Measurements from ENCODE around the gene MYBPH.

MYBPH gene

DNA sequence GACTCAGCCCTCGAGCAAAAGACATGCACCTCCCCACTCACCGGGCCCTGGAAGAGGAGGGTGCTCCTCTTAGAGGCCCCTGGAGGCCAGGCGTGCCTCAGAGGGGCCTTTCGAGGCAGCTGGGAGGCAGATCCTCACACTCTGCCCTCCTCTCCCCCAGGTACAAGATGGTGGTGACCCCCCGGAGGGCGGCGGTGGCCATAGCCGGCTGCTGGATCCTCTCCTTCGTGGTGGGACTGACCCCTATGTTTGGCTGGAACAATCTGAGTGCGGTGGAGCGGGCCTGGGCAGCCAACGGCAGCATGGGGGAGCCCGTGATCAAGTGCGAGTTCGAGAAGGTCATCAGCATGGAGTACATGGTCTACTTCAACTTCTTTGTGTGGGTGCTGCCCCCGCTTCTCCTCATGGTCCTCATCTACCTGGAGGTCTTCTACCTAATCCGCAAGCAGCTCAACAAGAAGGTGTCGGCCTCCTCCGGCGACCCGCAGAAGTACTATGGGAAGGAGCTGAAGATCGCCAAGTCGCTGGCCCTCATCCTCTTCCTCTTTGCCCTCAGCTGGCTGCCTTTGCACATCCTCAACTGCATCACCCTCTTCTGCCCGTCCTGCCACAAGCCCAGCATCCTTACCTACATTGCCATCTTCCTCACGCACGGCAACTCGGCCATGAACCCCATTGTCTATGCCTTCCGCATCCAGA is 10.4 kb downstream of the MYBPH start:
- no peak for DNase-seq

DNA sequence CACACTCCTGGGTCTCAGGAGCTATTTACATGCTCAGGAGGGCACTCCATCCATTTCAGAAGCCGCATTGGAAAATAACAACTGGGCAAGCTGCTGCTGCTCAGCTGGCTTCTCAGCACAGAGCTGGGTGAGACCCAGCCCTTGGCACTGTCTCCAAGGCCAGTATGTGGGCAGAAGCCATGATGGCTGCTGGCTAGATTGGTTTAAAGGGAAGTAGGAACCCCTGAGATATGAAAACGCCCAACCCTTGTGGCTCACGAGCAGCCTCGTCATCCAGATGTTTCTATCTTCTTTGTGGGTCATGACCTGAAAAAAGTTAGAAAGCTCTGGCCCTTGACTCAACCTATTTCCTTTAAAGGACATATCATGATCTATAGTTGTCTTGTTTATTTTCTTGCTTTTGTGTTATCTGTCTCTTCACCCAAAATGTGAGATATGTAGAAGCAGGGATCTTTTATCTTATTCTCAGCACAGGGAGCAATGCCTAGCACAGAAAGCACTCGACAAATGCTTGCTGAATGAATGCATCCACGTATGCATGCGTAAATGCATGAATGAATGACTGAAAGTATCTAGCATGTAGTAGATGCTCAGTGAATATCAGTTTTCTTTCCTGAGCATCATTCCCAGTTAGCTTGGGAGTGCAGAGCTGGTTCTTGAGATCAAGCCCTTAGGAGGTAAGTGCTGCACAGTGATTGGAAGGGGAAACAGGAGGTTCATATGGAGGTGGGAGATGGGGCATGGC is 11.6 kb downstream of the MYBPH start:
- no peak for DNase-seq

DNA sequence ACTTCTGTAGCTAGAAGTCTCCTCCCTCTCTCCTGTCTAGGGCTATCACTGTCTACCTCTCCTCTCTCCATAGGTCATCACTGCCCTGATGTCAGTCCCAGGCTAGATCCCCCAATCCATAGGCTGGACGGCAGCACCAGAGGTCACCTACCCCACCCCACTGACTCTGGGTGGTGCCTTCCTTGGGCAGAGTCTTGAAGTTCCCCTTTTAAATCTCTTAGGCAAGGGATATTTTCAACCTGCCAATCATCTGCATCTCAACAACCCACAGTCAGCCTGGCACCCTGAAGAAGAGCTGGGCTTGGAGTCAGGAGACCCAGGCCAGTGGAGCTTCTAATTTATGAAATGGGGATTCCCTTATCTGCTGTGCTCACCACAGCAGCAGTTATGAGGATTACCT is 13.2 kb downstream of the MYBPH start:
- no peak for DNase-seq

DNA sequence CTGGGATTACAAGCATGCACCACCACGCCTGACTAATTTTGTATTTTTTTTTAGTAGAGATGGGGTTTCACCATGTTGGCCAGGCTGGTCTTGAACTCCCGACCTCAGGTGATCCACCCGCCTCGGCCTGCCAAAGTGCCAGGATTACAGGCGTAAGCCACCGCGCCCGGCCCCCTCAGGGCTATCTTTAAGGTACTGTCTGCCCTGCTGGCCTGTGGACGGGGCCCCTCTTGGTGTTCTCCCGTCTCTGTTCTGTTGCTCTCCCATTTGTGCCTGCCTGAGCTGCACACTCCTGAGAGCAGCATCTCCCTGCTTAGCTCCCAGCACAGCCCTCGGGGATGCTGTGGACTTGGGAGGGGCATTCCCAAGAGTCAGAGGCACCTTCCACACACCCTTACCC is 13.9 kb downstream of the MYBPH start:
- DNase-seq: no peak

DNA sequence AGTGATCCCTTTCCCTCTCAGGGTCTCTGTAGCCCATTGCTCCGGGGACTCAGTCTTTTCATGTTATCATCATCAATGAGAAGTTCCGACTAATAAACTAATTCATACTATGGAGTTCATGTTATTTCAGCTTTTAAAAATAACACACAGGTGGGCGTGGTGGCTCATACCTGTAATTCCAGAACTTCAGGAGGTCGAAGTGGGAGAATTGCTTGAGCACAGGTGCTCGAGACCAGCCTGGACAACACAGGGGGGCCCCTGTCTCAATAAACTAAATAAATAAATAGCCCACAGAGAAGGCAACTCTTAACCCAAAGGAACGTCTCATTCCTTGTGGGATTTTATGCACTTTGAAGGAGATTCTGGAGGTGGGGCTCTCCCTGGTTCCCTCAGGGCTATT is 14.5 kb downstream of the MYBPH start:
- no peak for DNase-seq

DNA sequence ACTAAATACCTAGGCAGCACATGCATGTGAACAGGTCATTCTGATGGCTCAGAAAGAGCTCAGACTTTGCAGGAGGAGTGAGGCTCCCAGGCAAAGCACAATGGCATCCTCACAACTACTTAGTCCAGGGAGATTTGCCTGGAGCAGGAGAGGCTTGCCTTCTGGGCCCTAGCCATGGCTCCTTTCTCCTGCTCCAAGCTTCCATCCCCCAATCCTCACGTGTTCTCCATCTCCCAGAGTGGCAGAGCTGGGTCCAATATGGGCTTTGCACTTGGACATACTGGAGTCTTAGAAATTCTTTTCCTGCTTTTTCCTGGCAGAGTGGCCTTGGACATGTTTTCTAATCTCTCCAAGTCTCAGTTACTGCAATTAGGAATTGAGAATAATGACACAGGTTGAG is 15.8 kb downstream of the MYBPH start:
- no peak for DNase-seq

DNA sequence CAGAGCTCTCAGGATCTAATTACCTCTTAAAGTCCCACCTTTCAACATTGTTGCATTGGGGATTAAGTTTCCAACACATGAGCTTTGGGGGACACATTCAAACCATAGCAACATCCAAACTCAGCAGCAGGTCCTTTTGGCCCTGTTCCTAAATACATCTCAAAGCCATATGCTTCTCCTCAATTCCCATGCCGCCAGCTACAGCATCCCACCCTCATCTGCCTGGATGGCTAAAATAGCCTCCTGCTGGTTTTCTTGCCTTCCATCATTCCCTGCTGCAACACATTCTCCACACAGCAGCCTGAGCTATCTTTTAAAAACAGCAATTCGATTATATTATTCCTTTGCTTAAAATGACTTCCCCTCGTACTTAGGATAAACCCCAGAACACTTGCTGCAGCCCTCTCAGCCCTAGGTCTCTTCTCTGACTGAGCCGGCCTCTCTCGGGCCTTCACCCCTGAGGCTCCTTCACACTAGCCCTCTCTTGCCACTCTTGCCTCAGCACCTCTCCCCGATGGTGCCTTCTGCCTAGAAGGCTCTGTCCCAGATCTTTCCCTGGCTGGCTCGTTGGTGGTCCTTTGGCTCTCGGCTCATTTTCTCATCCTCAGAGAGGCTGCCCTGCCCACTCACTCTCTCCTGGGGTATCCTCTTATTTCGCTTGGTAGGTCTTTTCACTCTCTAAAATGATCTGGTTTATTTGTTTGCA is 16.5 kb downstream of the MYBPH start:
- no peak for DNase-seq

DNA sequence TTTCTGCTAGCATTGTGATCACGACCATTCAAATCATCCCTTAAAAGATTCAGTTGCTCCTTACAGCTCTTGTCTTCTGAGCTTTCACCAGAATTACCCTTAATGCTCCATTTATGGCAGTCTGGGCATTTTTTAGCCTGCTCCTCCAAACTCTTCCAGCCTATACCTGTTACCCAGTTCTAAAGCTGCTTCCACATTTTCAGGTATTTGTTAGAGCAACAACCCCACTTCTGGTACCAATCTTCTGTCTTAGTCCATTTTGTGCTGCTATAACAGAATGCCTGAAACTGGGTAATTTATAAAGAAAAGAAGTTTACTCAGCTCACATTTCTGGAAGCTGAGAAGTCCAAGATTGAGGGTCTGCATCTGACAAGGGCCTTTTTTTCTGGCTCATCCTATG is 17.2 kb downstream of the MYBPH start:
- no peak for DNase-seq

DNA sequence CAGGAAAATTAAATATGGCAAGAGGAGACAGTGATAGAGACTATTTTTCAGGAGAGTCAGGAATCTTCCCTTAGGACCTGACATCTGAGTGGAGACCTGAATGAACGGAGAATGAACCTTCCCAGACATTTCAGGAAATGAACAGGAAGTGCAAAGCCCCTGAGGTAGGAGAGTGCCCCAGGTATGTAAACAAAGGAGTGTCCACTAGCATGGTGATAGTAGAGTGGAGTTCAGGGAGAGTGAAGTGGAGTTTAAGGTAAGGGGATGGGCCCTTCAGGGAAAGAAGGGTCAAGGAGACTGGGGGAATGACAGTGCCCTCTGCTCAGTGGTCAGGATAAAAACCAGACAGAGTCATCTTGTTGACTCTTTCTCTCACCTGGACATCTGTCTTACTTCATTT is 19.3 kb downstream of the MYBPH start:
- DNase-seq: no peak

DNA sequence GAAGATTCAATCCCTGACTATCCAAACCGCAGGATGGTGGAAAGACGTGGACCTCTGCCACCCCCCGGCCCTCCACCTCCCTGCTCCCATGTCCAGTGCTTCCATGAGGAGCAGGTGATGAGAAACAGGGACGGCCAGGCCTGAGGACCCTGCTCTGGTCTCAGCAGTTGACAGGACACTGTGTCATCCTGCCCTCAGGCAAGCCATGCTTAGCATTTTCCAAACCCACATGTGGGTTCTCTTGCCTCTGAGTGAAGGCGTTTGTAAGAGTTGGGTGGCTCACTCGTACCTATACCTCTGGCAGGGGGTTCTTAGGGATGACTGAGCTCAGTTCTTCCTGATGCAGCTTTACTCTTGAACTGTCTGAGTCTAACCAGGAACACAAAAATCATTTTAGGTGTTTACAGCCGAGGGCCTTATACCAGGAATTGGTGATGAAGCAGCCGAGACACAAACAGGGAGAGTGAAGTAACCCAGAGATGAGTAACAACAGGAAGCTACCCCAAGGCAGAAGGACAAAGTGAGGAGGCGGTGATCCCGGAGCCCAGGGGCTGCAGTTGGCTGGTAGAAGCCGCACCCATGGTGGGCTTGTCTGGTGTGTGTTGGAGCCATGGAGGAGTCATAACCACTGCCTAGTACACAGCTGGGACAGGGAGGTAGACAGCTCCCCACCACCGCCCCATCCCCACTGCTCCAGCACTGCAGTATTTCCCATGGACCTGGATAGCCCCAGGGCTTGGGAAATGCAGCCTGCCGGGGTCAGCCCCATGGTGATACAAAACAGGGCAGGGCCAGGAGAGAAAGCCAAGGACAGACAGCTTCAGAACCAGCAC is 21.4 kb downstream of the MYBPH start:
- no peak for DNase-seq

DNA sequence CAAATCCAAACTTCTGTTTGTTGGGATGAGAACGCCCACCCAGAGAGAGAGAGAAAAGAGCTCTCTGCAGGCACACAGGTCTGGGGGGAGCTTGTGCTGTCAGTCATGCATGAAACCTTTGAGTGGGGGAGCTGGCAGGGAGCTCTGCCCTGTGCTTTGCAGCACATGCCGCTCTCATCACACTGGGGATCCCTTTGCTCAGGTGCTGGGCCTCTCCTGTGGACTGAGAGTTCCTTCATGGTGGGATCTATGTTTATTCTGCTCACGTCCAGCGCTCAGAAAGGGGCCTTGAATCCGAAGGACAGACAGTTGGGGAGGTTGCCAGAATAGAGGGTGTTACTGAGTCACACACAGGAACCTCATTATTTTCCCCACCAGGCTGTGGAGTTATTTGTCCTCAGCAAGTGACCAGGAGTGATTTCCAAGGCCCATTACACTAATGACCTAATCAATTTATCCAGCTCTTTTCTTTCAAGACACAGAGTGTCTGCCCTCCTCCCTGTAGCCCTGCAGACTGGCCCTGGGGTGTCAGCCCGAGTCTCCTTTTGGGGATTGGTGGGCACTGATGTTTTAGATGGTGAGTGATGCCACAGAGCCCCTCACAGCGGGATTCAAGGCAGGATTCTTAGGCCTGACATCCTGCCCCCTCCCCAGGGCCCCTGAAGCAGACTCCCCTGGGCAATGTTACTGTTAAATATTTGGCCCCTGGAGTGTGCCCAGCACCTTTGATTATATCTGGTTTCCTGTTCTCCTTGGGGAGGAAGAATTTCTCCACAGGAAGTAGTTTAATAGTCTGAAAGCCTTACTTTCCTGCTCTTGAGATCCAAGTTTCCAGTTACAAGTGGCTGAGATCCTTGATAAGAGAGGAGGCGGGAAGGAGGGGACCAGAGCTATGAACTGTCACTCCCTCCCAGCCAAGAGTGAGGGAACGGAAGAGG is 22.3 kb downstream of the MYBPH start:
- DNase-seq: peak; percentile 77

DNA sequence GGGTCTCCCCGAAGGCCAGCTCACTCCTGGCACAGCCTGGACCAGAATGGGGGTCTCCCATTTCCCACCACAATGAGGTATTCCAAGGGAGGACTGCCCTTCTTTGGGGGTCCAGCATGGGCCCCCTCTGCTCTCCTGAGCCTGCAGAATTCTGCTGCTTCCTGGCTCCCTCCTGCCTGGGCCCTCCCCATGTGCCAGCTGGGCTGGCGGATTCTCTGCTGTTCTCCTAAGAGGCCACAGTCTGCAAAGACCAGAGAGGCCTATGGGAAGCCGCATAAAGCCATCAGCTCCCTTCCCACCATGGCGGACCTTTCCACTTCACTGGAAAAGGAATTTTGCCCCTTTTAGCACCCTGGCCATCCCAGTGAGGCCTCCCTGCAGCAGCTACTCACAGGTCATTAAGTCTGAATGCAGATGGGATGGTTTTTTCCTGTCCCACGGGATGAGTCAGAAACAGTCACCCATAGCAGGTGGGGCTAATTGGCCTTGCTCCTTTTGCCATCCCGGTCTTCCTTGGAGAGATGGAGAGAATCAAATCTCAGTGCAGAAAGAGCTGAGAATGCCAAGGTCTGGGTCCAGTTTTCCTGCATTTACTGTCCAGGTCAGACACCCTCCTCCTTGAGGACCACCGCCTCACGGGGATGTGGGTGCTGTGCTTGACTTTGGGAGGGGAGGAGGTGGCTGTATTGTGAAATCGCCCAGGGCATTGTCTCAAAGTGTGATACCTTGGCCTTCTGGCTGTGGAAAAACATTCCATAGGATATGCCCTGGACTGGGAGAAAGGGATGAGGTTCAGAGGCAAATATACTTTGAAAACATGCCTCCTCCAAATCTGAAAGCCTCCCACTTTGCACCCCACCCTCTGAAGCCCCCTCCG is 23.2 kb downstream of the MYBPH start:
- peak; percentile 75 for DNase-seq

DNA sequence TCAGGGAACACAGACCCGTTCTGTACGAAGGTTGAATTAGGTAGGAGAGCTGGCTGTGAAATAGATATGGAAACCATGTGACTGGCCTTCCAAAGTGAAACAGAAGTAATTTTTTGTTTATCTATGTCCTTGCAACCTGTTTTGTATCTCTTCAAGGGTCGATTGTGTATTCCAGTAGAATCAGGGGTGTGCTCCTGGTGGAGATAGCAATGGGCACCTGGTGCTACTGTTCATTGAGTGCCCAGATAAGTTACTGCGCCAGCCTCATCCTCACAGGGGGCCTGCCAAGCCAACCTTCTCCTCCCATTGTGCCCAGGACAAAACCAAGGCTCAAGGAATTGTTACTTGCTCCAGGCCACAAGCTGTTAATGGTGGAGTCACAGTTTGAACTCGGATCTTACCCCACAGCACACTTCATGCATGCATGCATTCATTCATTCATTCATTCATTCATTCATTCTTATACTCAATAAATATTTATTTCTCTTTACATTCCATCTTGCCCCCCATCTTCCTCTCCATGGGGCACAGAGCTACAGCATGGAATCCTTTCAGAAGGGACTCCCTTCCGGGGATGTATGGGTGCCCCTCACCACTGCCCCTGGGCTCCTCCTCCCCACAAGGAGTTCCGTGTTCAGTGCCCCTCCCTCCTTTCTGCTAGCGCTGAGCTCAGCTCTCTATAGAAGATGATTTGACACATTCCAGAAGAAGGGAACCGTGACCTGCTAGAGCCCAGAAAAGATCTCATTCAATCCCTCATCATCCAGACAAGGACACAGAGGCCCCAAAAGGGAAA is 24.1 kb downstream of the MYBPH start:
- DNase-seq: no peak

DNA sequence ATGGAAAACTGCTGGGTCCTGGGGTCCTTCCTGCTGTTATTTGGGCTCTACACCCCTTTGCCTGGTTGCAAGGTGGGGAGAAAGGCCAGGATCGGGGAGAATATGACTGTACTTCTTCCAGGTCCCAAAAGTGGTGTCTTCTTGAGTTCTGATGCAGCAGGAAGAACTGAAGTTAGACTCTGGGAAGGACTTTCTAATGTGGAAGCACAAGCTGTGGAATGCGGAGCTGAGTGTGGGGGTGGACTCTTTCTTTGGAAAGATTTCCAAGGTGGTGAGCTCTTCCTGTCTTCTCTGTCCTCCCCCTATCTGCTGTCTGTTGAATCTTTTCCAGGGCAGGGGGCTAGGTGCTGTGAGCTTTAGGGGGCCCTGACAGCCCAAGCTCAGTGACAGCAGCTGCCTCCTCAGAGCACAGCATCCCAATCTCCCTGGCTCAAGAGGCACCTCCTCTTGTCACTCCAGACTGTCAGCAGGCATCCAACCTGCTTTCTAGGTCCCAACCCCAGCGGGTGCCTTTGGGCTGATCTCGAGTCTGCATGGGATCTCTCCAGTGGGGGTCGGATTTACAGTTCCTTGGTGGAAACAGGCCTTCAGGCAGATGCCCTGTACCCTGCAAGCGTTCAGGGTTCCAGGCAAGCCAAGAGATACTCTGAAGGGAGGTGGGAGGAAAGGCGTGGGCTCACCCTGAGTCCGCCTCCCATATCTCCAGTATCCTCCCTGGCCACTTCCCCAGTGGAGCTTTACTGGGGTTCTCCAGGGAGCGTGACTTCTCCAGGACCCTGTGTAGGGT is 24.9 kb downstream of the MYBPH start:
- no peak for DNase-seq

DNA sequence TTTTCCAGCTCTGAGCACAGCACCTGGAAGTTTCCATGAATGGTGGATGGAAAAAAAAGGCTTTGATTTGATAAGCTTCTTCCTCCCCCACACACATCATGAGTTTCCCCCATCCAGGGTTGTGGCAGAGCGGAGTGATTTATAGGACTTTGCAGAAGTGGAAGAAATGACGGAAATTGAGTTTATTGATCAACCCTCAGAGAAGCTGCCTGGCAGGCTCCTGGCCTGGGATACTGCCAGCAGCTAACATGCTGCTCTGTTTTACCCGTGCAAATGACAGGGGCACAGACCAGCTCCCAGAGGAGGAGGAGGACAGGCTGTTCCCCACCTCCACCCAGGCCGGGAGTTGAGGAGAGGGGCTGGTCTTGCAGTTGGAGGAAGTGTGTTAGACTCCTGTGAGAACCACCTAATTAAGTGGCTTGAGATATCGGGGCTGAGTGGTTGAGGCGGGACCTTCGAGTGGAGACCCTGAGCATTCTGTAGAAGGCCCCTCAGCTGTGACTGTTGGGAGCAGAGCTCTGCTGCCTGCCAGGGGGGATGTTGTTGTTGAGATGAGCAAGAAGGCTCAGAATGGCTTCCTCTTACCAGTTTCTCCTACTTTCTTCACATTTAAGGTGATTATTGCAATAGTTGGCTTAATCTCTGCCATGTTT is 26.3 kb downstream of the MYBPH start:
- DNase-seq: peak; percentile 68

DNA sequence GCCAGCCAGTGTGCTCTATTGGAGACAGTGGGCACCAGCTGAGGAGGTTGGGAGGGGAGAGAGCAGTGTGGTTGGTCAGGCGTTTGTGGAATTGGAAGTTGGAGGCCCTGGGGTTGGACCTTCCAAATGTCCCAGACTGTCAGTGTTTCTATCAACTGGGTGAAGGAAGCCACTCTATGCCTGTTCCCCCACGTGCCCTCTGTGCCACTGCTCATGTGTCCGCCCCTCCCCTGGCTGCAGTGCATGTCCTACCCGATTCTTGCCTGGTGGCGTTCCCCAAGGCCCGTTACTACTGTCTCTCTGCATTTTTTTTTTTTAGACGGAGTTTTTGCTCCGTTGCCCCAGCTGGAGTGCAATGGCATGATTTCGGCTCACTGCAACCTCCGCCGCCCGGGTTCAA is 27.0 kb downstream of the MYBPH start:
- no peak for DNase-seq

DNA sequence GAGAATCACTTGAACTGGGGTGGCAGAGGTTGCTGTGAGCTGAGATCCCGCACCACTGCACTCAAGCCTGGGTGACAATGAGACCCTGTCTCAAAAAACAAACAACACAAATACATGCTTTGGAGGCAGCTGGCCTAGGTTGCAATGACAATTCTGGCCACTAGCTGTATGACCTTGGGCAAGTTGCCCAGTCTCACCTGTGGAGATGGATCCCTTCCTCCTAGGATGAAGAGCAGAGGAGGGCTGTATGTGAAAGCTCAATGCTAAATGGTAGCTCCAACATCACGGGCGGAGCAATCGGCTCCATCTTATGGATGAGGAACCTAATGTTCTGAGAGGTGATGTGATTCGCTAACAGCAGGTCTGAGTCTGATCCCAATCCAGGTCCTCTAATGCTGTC is 27.5 kb downstream of the MYBPH start:
- DNase-seq: no peak

DNA sequence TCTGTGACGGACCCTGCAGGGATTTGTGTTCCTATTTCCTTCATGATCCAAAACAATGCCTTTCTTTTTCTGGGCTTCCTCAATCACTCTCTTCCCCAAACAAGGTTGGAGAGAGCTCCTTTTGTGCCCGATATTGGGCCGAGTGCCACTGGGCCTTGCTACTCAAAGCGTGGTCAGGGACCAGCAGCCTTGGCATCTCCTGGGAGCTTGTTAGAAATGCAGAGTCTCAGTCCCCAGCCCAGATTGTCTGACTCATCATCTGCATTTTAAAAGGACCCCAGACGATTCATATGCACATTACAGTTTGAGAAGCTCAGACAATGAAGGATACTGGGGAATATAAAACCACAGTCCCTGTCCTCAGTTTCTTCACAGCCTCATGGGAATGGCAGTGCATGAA is 28.2 kb downstream of the MYBPH start:
- DNase-seq: no peak

DNA sequence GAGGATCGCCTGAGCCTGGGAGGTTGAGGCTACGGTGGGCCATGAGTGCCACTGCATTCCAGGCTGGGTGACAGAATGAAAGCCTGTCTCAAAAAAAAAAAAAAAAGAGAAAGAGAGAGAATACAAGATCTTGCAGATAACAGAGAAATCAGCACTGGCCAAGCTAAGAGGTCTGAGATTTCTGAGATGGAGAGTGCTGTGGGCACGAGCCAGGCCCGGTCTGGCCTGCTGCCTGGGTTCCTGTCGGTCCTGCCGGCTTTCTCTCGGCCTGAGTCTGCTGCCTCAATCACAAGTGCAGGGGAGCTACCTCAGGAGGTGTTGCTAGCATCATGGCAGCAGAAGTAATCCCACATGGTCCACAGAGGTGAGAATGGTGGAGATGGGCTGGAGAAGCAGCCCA is 29.1 kb downstream of the MYBPH start:
- DNase-seq: no peak

Measured in retina (tissue), 1 donor.